SHP77 treated with DMSO at 0.1 percent for 48 hours (cell line): ENCODE data around the gene CDC20.
A peak's percentile ranks its signal among the peaks of the same experiment; 100 is the strongest.

Source experiments
- DNase-seq: peaks from one replicate; lab custom pipeline; 2025; lab: John Stamatoyannopoulos, UW

The CDC20 gene

DNA sequence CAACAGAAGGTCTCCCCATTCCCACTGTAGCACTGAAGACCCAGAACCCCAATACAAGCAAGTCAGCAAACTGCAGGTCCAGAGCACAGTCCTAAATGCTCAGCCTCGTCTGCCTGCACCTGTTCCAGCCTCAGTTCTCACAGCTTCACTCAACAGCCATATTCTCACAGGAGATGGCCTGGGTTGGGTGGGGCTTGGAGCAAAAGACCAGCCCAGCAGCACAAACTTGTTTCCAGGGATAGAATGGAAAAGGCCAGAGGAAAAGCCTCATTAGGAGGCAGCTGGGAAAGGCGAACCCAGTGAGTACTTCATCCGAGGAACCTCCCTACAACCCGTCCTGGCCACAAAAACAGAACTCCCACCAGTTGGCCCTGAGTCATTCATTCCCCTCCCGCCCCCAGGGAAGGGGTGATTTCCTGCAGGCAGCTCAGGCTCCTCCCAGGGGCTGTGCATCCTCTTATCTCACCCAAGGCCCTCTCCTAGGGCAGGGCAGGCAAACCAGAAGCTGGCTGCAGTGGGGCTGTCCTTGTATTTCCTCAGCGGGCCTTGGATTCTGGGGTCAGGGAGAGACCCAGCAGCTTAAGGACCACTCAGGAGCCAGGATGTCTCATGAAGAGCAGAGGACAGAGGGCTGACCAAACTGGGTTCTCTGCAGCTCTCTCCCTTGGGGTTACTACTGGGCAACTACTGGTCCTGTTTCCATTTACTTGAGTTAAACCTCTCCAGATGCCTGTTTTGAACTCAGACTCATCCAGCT lies 28.6 kb upstream of the CDC20 start:
- DNase-seq, result no peak

DNA sequence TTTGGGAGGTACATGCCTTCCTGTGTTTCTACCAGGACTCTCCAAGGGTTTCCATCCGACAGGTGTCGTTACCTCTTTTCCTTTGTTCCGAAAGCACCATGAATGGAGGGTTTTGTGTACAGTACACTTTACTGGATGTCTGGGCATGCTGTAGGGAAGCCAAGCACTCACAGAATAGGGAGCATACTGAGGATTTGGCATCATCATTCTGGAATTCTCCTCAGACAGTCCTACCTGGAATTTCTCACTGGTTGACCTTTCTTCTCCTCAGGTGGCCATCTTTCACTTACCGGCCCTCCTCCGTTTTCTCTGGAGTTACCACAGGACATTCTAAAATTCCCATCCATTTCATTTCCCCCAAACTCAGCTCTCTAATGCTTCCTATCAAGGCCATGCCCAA lies 27.1 kb upstream of the CDC20 start:
- DNase-seq, result no peak

DNA sequence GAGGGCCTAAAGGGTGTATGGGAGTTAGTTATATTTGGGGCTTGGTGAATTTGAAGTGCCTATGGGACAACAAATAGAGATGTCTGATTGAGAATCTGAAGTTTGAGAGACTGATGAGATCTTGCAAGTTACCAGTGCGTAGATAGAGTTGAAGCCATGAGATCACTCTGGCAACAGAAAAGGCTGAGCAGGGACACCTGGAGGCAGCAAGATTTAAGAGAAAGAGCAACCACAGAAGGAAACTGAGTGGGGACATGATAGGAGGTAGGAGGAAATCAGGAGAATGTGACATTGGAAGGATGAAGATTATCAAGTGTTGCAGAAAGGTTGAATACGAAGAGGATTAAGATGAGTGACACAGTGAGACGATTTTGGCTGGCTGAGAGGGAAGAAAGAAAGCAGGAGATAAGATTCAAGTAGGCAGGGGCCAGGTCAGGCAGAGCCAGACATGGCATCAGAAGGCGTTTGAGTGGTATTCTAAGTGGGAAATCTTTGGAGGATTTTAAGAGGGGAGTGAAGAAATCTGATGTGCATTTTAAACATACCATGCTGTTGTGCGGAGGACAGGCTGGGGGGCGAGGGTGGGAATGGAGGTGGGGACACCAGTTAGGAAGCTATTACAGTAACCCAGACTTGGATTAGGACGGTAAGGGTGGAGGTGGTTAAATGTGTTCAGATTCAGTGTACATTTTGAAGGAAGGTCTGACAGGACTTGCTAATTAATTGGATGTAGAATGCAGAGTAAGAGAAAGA lies 24.2 kb upstream of the CDC20 start:
- no peak for DNase-seq

DNA sequence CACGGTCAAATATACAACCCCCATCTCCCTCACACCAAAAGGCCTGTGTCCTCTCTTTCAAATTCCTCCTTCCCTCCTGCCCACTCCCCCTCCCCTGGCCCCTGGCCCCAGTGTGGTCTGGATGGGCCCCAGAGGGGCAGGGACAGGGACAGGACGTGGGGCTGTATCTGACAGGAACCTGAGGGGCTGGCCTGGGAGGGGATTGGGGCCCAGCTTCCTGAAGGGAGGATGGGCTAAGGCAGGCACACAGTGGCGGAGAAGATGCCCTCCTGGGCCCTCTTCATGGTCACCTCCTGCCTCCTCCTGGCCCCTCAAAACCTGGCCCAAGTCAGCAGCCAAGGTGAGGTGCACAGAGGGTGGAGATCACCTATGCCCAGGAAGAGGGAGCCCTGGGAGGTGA lies 21.2 kb upstream of the CDC20 start, which contains the start of gene MPL:
Gene MPL, plus strand, starts transcription at position 231 of the 400 bp plus-strand sequence. Its CDS starts 31 bp downstream, at position 262.
- DNase-seq, result no peak

DNA sequence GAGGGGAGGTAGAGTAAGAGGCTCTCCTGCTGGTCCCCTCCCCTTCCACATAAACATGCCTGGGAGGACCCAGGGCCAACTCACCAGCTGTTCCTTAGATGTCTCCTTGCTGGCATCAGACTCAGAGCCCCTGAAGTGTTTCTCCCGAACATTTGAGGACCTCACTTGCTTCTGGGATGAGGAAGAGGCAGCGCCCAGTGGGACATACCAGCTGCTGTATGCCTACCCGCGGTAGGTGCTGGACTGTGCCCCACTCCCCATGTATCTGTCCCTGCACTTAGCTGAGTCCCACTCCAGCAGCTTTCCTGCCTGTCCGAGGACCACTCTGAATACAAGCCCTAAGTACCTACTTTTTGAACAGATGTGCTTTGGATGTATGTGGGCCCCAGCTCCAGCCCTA lies 20.8 kb upstream of the CDC20 start:
- no peak for DNase-seq

DNA sequence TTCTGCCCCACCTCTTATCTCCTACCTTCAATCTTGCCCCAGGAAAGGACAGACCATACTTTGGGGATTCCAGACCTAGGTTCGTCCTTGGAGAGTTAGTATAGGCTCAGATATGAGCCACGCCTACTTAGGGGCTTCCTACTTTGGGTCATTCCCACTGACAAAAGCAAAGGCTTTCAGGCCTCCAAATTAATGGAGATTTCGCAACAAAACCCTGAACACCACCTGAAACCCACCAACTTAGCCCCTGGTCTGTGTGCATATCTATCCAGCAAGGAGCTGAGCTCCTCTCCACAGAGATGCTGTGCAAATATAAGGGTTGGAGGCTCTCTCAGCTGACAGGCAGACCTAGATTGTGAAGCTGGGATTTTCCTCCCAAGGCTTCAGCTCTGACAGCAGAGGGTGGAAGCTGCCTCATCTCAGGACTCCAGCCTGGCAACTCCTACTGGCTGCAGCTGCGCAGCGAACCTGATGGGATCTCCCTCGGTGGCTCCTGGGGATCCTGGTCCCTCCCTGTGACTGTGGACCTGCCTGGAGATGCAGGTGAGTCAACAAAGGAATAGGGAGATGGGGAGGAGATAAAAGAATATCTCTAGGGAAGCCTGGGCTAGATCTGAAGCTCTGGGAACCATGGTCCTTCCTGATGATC lies 19.1 kb upstream of the CDC20 start:
- no peak for DNase-seq

DNA sequence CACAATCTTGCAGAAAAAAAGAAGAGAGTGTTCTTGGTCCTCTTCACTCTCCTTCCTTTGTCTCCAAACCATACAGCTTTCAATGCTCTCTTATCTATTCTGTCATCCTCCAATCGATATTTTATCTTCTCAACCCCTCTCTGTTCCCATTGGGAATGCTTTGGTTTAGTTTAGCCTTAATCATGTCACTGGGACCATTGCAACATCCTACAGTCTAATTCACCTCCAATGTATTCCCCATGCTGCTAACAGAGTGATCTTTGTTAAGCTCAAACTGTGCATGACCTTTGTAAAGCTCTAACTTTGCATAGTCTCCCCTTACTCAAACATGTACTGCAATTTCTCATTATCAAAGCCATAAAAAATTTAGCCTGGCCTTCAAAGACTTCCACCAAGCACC lies 18.2 kb upstream of the CDC20 start:
- no peak for DNase-seq

DNA sequence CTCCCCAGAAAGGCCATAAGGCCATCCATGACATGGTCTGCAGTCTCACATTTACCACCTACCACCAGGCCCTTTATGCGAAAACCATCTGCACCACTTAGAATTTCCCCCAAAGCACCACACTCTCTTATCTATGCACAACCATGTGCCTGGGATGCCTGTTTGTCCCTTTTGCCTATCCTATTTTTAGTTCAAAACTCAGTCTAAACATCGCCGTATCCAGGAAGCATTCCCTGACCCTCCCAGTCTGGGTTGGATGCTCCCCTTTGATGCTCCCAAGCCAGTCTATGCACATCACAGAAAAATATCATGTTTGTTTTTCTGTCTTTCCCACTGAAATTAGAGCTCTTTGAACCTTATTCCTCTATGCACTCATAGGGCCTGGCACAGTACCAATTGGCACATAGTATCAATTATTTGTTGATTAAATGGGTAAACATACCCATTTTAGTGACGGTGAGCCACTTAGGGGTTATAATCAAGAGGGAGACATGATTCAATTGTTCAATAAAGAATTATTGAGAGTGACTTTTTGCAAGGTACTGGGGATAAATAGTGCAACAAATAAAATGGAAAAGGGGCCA lies 14.4 kb upstream of the CDC20 start:
- DNase-seq, result no peak

DNA sequence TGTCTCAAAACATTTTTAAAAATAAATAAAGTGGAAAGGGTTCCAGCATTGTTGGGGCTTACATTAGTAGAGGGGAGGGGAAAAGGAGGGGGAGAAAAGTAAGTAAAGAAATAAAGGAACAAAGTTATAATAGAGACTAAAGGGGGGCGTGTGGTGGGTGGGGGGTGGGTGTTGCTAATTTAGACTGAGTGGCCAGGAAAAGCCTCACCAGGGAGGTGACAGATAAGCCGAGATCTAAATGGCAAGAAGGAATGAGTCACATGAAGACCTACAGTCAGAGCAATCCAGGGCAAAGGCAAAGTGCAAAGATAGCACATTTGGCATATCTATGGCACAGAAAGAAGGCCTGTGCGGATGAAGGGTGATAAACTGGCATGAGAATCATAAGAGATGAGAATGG lies 13.7 kb upstream of the CDC20 start:
- DNase-seq, result no peak

DNA sequence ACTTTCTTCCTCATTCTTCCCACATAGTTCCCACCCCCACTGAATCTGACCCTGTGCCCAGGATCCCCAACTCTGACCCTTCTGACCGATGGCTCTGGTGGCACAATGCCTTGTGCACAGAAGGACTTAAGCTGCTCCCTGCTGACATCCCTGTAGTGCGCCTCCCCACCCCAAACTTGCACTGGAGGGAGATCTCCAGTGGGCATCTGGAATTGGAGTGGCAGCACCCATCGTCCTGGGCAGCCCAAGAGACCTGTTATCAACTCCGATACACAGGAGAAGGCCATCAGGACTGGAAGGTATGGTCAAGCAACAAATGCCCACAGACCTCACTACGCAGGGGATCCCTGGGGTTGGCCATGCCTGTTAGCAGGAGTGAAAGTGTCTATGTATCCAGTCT lies 12.1 kb upstream of the CDC20 start:
- no peak for DNase-seq

DNA sequence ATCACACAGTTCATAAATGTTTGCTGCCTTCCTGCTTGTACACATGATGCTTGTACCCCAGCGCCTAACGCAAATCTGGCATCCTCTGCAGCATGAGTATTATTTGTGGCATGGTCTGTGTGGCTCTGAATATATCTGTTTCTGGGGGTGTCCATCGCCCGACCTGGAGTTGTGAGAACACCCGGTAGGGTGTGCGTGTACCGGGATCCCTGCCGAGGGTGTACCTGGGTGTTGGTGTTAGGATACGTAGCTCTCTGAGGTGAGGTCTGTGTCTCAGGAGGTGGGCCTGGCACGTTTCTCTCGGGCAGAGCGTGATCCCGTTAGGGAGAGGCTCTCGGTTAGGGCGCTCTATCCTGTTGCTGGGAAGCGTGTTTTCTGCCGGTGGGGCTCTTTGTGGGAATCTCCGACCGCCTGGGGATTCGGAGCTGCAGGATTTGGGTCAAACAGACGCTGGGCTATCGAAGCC lies 10.4 kb upstream of the CDC20 start:
- peak; percentile 72 for DNase-seq

DNA sequence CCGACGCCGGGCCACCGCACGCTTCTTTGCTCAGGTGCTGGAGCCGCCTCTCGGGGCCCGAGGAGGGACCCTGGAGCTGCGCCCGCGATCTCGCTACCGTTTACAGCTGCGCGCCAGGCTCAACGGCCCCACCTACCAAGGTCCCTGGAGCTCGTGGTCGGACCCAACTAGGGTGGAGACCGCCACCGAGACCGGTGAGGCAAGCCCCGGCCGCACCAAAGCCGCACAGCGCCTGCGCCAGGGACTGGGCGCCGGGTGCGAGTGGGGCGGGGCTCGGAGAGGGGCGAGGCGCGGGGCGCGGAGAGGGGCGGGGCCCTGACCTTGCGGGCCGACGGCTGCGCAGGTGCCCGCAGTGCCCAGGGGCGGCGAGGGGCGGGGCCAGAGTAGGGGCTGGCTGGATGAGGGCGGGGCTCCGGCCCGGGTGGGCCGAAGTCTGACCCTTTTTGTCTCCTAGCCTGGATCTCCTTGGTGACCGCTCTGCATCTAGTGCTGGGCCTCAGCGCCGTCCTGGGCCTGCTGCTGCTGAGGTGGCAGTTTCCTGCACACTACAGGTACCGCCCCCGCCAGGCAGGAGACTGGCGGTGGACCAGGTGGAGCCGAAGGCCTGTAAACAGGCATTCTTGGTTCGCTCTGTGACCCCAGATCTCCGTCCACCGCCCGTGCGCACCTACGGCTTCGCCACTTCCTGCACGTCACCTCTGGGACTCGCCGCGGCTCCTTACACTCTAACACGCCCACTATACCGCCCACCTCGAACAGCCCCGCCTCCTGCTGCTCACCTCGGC lies 9.8 kb upstream of the CDC20 start:
- DNase-seq, result peak; percentile 83

DNA sequence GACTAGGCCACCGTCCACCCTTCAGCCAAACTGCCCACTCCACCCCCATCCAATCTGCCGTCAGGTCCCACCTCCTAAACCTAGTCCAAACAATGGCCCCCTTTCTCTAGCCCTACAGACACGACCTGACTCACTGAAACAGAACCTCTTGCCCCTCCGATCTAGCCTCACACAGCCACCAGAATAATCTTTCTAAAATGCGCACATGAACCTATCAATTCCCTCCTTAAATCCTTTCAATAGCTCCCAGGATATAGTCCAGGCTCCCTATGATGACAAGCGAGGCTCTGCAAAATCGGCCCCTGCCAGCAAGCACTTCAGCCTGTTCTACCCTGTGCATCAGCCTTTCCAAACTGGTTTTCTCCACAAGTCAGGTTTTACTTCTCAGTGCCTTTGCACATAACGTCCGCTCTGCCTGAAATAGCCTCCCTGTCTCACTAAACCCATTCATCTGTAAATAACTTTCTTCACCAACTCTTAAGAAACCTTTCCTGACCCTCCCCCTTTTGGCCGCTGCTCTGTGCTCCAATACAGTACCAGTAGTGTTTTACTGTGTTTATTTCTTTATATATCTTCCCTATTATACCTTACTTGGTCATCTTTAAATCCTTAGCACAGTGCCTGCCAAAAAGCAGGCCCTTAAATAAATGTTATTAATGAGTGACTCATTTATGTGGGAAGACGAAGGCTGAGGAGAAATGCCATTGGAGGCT lies 9.0 kb upstream of the CDC20 start:
- DNase-seq, result no peak

DNA sequence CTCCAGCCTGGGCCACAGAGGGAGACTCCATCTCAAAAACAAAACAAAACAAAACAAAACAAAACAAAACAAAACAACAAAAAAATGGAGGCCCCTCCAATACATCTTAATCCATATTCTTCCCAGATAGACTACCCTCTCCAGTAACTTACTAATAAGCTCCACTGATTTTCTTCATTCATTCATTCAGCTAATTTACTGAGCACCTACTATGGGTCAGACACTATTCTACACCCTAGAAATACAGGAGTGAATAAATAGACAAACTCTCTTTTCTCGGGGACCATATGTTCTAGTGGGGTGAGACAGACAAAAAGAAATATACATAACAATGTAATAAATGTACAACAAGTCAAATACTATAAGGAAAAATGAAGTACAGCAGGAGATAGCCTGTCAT lies 7.8 kb upstream of the CDC20 start:
- no peak for DNase-seq

DNA sequence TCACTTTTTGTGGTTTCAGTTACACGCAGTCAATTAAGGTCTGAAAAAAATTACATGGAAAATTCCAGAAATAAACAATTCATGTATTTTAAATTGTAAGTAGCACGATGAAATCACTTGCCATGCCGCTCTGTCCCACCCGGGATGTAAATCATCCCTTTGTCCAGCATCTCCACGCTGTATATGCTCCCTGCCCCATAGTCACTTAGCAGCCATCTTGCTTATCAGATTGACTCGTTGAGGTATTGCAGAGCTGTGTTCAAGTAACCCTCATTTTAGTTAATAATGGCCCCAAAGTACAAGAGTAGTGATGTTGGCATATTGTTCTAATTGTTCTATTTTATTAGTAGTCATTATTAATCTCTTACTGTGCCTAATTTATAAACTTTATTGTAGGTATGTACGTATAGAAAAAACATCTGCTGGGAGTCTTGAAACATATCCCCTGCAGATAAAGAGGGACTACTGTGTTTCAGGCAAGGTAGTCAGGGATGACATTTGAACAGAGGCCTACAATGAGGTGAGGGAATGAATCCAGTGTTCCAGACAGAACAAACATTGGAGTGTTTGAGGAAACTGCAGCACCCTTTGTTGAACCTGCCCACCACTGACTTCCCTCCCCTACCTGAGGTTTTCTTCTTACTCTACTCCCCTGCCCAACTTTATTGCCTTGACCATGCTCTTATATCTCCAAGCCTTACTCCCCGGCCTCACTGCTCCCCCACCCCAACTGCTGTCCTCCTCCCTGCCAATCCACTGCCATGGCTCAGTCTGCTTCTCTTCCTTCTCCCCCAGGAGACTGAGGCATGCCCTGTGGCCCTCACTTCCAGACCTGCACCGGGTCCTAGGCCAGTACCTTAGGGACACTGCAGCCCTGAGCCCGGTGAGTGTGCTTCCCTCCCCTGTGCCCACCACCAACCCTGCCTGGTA lies 7.1 kb upstream of the CDC20 start:
- DNase-seq, result no peak

DNA sequence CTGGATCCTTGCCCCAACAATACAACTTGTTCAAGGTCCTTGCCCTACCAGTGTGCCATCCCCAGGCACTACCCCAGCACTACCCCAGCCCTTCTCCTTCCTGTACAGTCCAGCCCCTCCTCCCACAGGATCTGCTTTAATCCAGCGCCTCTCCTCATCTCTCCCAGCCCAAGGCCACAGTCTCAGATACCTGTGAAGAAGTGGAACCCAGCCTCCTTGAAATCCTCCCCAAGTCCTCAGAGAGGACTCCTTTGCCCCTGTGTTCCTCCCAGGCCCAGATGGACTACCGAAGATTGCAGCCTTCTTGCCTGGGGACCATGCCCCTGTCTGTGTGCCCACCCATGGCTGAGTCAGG lies 6.5 kb upstream of the CDC20 start:
- DNase-seq, result no peak

DNA sequence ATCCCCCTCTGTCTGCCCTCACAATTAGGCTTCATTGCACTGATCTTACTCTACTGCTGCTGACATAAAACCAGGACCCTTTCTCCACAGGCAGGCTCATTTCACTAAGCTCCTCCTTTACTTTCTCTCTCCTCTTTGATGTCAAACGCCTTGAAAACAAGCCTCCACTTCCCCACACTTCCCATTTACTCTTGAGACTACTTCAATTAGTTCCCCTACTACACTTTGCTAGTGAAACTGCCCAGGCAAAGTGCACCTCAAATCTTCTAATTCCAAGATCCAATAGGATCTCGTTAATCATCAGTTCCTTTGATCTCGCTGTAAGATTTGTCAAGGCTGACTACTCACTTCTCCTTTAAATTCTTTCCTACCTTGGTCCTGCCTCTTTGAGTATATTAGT lies 5.9 kb upstream of the CDC20 start:
- DNase-seq, result no peak

DNA sequence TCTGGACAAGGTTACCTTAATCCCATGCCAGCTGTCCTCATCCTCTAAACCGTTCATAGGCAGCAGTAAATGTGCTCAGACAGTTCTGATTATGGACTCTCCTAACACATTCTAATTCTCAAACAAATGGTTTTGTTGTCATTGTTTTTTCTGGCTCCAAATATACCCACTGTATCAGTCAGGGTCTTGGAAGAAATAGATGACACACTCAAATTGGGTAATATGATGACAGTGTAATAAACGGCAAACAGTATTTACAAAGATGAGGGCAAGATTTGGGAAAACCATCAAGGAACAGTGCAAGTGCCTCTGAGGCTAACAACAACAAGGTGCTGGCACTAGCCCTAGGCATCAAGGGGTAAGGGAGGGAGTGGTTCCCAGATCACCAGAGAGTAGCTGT lies 4.3 kb upstream of the CDC20 start:
- DNase-seq, result no peak

DNA sequence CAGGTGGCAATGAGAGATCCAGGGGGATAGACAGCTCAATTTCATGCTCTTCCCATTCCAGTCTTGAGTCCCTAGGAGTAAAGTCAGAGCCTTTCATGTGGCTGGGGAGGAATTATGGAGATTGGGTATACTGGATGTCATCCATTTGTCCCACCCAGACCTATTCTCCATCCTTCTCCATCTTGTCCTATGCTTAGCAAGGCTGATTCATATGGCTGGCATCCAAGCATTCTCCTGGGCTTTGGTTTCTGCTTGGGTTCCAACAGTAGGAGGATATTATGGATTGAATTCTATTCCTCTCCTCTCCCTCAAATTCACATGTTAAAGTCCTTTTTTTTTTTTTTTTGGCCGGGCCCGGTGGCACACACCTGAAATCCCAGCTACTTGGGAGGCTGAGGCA lies 3.8 kb upstream of the CDC20 start:
- no peak for DNase-seq

DNA sequence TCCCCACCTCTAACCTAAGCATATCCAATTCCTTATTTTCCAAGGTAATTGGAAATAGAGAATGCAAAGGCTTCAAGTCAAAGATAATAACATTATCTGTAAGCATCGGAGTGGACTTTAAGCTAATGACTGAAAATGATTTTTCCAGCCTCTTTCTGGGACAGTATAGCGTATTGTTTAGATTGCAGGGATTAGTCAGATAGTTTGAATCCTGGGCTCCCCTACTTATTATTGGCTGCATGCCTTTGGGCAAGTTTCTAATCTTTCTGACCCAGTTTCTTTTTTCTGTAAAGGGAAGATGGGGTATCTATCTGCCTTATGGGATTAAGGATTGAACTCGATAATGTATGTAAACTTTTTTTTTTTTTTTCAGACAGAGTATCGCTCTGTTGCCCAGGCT lies 1.5 kb upstream of the CDC20 start:
- DNase-seq, result no peak
